GM18861 (cell line): ENCODE data around the gene MEN1.
"Not testable (repeated sequence)": the region's sequence is repeated elsewhere in the genome, so short reads cannot be mapped to it uniquely, and the experiment has no call there.

ENCODE experiments used
- ATAC-seq: cut with Tn5 transposase; IDR thresholded peaks from one replicate; pipeline ENCODE4 v1.9.1; 2021; ENCODE audit not compliant: unreplicated experiment

MEN1 gene

DNA sequence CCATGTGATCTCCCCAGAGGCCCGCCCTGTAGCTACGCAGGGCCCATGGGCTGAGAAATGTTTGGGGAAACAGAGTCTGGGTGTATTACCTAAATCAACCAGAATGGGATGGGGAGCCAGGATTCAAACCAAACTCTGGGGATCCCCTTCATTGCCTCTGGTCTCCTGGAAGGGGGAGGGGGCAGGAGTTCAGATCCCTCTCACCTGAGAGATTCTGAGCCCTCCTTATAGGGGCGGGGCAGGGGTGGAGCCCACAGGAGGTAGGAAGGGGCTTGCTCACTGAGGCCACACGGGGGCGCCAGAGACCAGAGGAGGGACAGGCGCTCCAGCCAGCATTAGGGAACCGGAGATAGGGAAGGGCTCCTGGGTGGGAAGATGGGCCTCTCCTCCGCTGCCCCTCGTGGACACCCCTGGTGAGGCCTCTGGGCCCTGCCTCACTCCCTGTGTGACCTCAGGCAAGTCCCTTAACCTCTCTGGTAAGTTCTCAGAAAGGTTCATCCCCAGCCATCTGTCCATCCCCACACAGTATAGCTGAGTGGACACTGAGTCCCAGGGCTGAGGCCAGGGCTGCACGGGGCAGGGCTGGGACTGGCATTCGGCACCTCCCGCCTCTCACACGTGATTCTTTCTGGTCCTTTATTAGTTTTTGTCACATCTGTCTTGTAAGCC is 36.8 kb upstream of the MEN1 start:
- ATAC-seq = no peak

DNA sequence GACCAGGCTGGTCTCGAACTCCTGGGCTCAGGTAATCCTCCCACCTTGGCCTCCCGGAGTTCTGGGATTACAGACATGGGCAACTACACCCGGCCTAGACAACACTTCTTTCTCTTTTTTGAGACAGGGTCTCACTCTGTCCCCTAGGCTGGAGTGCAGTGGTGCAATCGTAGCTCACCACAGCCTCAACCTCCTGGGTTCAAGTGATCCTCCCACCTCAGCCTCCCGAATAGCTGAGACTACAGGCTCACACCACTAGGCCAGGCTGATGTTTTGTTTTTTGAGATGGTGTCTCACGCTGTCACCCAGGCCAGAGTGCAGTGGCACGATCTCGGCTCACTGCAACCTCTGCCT is 35.4 kb upstream of the MEN1 start:
- not testable (repeated sequence) for ATAC-seq

GRCh38 chr11:64845129-64845775 is 34.9 kb upstream of the MEN1 start:
- ATAC-seq = no peak

GRCh38 chr11:64844330-64845128 is 34.2 kb upstream of the MEN1 start, which contains the start of gene CDC42BPG:
TSS of gene CDC42BPG (minus strand) at chr11:64844653. CDS start at chr11:64844569, 84 bp downstream.
- no peak for ATAC-seq

GRCh38 chr11:64843686-64844329 is 33.5 kb upstream of the MEN1 start:
- ATAC-seq = no peak

- no peak for ATAC-seq
These were observed 32.7 kb upstream of the MEN1 start for GRCh38 chr11:64842851-64843685.

- no peak for ATAC-seq
These were observed 32.0 kb upstream of the MEN1 start for GRCh38 chr11:64842366-64842759.

GRCh38 chr11:64841592-64842365 is 31.4 kb upstream of the MEN1 start:
- ATAC-seq = no peak

GRCh38 chr11:64839887-64840782 is 29.8 kb upstream of the MEN1 start:
- no peak for ATAC-seq

DNA sequence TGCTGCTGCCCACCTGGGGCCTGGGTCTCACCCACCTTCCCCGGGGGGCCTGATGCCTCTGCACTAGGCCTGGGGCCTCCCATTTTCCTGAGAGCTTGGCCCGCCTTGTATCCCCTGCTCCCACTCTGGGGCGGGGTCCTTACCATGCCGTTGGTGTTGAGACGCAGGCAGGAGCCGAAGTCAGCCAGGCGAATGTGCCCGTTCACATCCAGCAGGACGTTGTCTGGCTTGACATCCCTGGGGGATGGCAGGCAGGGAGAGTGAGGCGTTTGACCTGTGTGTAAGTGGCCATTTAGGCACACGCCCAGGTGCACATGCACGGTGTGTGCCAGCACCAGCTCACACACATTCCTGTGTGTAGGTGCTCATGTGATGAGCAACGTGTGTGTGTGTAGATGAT is 29.0 kb upstream of the MEN1 start:
- ATAC-seq = no peak

DNA sequence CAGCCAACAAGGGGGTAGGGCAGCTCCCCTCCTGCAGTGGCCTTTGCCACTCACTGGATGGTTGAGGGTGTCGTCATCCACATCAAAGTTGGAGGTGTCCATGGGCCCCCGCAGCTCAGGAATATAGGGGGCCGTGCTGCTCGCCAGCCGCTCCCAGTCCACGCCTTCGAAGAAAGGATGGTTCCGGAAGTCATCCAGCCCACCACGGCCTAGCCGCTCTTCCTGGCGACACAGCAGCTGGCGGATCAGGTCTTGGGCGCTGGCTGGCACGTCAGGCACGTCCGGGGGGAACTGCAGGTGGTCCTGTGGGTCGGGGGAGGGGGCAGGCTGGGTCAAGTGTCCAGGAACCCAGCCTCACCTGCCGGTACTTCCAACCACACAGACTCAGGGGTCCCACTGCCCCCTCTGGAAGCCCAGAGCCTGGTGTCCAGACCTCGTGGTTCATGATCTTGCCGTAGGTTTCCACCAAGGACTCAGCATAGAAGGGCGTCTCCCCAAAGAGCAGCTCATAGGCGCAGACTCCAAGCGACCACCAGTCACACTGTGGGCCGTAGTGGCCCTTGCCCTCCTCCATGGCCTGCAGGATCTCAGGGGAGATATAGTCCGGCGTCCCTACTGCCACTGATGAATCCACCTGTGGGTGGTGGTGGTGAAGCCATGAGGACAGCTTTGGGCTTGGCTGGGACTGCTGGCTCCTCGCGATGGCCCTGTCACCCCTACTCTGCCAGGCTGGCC is 28.4 kb upstream of the MEN1 start:
- ATAC-seq = no peak

DNA sequence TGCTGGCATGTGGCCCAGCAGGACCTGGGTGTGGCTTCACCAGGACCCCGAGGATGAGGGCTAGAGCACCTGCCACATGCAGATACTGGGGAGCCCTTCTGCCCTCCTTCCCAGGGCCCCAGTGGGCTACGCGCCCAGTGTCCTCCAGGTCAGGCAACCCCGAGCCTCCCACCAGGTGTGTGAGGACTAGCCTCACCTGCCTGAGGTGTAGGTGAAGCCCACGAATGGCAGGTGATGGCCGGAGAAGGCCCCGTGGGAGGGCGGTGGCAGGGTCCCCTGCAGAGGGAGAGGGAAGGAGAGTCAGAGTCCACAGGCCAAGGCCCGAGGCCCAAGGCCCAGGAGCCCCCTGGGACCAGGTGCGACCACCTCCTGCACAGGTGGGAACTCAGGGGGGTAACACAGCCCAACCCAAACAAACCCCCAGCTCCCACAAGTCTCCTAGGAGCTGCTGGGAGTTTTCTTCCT is 27.6 kb upstream of the MEN1 start:
- no peak for ATAC-seq

DNA sequence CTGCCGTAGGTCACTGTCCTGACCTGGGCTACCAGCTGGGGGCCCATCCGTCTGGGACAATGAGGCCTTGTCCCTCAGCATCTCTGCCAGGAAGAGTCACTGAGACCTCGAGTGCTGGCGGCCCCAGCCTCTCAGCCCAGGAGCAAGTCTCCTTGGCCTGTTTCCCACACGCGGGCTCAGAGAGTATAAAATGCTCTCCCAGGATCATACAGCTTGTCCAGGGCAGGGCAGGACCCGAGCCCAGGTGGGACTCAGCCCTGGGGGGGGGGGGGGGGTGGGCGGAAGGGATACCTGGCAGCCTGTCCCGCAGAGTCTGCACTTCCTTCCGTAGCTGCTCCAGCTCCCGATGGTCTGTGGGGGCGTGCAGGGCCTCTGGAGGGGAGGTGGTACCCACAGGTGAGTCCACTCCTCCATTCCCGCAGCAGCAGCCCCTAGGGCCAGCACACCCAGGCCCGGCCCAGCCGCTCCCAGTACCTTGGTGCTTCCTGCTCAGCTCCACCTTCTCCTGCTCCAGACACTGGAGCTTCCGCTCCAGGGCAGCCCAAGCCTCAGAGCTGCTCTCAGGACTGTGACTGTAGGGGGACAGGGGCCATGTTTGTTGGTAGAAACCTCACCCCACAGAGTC is 26.2 kb upstream of the MEN1 start:
- ATAC-seq = no peak

GRCh38 chr11:64835616-64836447 is 25.5 kb upstream of the MEN1 start:
- ATAC-seq = no peak

DNA sequence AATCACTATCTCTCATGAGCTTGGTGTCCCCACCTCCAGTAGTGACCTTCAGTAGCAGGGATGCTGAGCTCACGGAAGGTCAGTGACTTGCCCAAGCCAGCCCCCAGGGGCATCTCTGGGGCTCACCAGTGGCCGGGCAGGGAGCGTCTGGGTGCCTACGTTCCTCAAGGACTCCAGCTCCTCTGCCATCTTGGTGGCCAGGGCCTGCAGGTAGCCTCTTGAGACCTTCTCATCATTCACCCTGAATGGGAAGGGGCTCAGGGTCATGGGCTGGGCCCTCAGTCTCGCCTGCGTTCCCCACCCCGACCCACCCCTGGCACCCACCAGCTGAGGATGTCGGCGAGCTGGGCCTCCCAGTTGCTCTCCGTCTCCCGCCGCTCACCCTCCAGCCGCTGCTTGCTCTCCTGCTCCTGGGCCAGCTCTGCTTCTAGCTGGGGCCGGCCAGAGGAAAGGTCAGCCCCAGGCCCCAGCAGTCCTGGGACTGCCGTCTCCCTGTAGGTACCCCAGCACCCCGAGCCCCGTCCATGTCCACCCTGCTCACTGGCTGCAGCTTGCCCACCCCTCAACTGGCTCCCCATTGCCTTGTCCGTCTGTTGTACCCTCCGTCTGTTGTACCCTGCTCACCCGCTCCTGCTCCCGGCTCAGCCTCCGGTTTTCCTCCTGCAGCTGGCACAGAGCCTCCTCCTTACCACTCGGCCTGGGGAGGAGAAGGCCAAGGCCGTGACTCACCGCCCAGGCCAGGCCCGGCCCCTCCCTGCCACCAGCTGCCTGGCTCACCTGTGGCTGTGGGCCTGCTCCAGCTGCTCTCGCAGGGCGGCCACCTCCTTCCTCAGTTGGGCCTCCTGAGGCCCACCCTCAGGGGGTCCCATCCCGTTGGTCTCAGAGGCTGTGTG is 24.6 kb upstream of the MEN1 start:
- ATAC-seq = no peak
